Measurements from ENCODE around the gene ANKRD62. TPM values are rescaled to one million over a fixed set of nuclear protein-coding genes. Genes with fewer than 3 reads are reported as not detected.

The ANKRD62 gene
- total and polyA plus RNA-seq, 9 of the 15 experiments (the other 6 are each of a cell fraction or from before 2014, with no cell fraction given) = 0.16 to 1.1 (median 0.45) TPM; not detected in 1

DNA sequence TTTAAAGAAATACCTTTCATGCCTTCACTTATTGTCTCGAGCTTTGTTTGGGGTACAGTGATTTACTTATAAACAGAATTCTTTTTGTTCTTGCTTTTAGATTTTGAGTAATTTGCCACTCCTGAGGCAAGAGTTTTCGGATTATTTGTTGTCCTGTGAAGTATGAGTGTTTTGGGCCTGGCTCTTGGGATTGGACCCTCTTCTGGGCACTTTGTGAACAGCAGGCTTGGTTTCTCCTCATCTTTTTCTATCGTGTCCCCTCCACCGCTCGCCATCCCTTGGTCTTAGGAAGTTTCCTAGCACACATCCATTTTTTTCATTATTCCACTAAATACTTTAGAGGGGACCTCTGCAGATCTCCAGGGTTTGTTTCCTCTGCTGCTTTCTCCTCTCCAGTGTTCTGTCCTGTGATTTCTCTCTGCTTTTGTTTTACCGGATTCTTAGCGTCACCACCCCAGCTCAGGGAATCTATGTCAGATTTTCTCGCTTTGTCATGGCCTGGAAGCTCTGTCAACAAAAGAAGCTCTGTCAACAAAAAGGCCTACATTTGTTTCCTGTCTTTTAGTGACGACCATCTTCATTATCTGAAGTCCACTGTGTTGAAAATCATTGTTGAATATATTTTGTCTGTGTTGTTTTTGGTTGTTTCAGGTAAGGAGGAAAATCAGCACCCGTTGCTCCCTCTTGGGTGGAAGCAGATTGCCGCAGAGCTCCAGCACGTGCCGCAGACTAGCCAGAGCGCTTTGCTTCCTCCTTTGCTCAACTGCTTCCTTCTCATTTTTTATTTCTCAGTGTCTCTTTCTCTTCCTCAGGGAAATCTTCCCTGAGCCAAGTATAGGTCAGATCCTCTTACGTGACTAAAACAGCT lies 27.8 kb downstream of the ANKRD62 start:
- Histone ChIP-seq H3K9ac (ENCODE audit: insufficient read depth in 1 of 2, low read depth in 2 of 2, low read length in 2 of 2) (no peak overlapping the region), H3K36me3 (ENCODE audit: control insufficient read depth, insufficient read depth, low read length) (no peaks in the 10 kb centered on the region), H3K79me2 (ENCODE audit: control insufficient read depth, insufficient read depth, low read length) (no peaks in the 10 kb centered on the region), H3K9me1 (ENCODE audit: control insufficient read depth, insufficient read depth, low read length) (no peaks in the 10 kb centered on the region), H3K4me2 (ENCODE audit: insufficient read depth, low read length) (no peak overlapping the region), H2AFZ (ENCODE audit: low read depth, low read length) (no peak overlapping the region), H3K4me3 (no peak overlapping the region), H4K20me1 (replicated peaks; ENCODE audit: control insufficient read depth, insufficient read depth, low read length) (no peaks in the 10 kb centered on the region), H3K27me3 (ENCODE audit: control insufficient read depth in 2 of 2, insufficient read depth in 2 of 2, low read length in 2 of 2) (peaks cover 0 to 5% of the 10 kb centered on the region in 2 experiments; a peak in 2 of 5 replicates), H3K9me3 (replicated peaks; ENCODE audit: control insufficient read depth, insufficient read depth, low read depth, low read length) (no peaks in the 10 kb centered on the region), H3K27ac (ENCODE audit: extremely low read depth, low read depth, low read length) (no peak overlapping the region), H3K4me1 (replicated peaks in 1 of 2; ENCODE audit: control insufficient read depth in 2 of 2, insufficient read depth in 2 of 2, low read length in 2 of 2) (no peaks in the 10 kb centered on the region)
- BruUV-seq (replicated peaks) = no TSS peak
- in situ Hi-C loops (cut with MboI) (no loop called here), intact Hi-C loops (cut with micrococcal nuclease) (no loop called here)
- CTCF ChIA-PET (ENCODE audit: low intra/inter-chr PET ratio) = no interaction called here
- POLR2A ChIA-PET = interaction anchor here (0.7 to 0.8 kb wide), 2 partner anchors 91 to 885 kb away, joined by 3 read pairs; no protein-coding TSS in a partner anchor
- peak; percentile 90 for FAIRE-seq
- ATAC-seq = peak; percentile 99
- TF ChIP-seq HMGN3 (IDR thresholded peaks at IDR 0.05; ENCODE audit: borderline replicate concordance, extremely low read depth, insufficient read length, low read depth, low read length) (no peak), ZNF175 (CRISPR knock-in tag; IDR thresholded peaks at IDR 0.05; ENCODE audit: low read depth) (no peak), RNF2 (IDR thresholded peaks at IDR 0.05) (0 out of 2 replicates have a peak, but pooled peaks have one; percentile 1), HDGF (IDR thresholded peaks at IDR 0.05) (no peak), ILF3 (IDR thresholded peaks at IDR 0.05; ENCODE audit: borderline replicate concordance) (no peak), NR3C1 (CRISPR knock-in tag; IDR thresholded peaks at IDR 0.05) (no peak), BHLHE40 (IDR thresholded peaks at IDR 0.05; ENCODE audit: low read length) (peak; percentile 49; the same call in 1 of the 2 replicates), ZNF766 (CRISPR knock-in tag; conservative IDR thresholded peaks at IDR 0.05) (no peak), NFXL1 (CRISPR knock-in tag; IDR thresholded peaks at IDR 0.05) (no peak), TCF15 (CRISPR knock-in tag; IDR thresholded peaks at IDR 0.05) (no peak), BCOR (IDR thresholded peaks at IDR 0.05) (no peak), EGR1 (conservative IDR thresholded peaks at IDR 0.05) (no peak), FIP1L1 (IDR thresholded peaks at IDR 0.05; ENCODE audit: low read depth, low read length, poor library complexity, severe bottlenecking) (no peak), SMC3 (conservative IDR thresholded peaks at IDR 0.05; ENCODE audit: insufficient read depth, low read depth, low read length) (peak; percentile 15; the same call in 1 of the 2 replicates), SNRNP70 (optimal IDR thresholded peaks at IDR 0.05; ENCODE audit: low read depth, low read length) (no peak), SETDB1 (IDR thresholded peaks at IDR 0.05; ENCODE audit: low read length) (no peak), RBM39 (optimal IDR thresholded peaks at IDR 0.05; ENCODE audit: low read depth, low read length) (no peak)
- TF ChIP-seq, protein P1, sequence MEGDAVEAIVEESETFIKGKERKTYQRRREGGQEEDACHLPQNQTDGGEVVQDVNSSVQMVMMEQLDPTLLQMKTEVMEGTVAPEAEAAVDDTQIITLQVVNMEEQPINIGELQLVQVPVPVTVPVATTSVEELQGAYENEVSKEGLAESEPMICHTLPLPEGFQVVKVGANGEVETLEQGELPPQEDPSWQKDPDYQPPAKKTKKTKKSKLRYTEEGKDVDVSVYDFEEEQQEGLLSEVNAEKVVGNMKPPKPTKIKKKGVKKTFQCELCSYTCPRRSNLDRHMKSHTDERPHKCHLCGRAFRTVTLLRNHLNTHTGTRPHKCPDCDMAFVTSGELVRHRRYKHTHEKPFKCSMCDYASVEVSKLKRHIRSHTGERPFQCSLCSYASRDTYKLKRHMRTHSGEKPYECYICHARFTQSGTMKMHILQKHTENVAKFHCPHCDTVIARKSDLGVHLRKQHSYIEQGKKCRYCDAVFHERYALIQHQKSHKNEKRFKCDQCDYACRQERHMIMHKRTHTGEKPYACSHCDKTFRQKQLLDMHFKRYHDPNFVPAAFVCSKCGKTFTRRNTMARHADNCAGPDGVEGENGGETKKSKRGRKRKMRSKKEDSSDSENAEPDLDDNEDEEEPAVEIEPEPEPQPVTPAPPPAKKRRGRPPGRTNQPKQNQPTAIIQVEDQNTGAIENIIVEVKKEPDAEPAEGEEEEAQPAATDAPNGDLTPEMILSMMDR (IDR thresholded peaks at IDR 0.05 in 2 of 3, conservative IDR thresholded peaks at IDR 0.05 in 1 of 3; ENCODE audit: insufficient read depth in 2 of 3, low read depth in 1 of 3, low read length in 3 of 3) = peak; percentile 40 to 42 (median 41); a peak in 4 of 6 replicates
- WGBS (ENCODE audit: insufficient coverage, low coverage, missing lambda C conversion rate) = 11% methylated on average over 15 of the region's 15 CpGs
- peak; percentile 12 to 67 (median 20) for DNase-seq (ENCODE audit: extremely low read depth in 1 of 4, low spot score in 3 of 4)

All from K562 (cell line).